Measurements from ENCODE around the gene GDF2. TPM values are rescaled to one million over a fixed set of nuclear protein-coding genes. Genes with fewer than 3 reads are reported as not detected.

Gene GDF2
- total and polyA plus RNA-seq, 12 donors, result not detected

GRCh38 chr10:47363781-47364180 is 41.5 kb downstream of the GDF2 start:
- no peaks in the 10 kb centered on the region for H3K27me3 ChIP-seq
- DNase-seq (no peak), ATAC-seq (no peak)
- TF ChIP-seq, protein P1, sequence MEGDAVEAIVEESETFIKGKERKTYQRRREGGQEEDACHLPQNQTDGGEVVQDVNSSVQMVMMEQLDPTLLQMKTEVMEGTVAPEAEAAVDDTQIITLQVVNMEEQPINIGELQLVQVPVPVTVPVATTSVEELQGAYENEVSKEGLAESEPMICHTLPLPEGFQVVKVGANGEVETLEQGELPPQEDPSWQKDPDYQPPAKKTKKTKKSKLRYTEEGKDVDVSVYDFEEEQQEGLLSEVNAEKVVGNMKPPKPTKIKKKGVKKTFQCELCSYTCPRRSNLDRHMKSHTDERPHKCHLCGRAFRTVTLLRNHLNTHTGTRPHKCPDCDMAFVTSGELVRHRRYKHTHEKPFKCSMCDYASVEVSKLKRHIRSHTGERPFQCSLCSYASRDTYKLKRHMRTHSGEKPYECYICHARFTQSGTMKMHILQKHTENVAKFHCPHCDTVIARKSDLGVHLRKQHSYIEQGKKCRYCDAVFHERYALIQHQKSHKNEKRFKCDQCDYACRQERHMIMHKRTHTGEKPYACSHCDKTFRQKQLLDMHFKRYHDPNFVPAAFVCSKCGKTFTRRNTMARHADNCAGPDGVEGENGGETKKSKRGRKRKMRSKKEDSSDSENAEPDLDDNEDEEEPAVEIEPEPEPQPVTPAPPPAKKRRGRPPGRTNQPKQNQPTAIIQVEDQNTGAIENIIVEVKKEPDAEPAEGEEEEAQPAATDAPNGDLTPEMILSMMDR (IDR thresholded peaks at IDR 0.05), result no peak
- H3K4me1 ChIP-seq, result peaks cover 0 to 10% (median 3%) of the 10 kb centered on the region in 9 donors
- 83 to 89% methylated on average over 3 of the region's 3 CpGs for WGBS, 2 donors
- H3K9me3 ChIP-seq, result no peaks in the 10 kb centered on the region
- no peaks in the 10 kb centered on the region for H3K36me3 ChIP-seq
- H3K27ac ChIP-seq, result no peak overlapping the region
- no peak overlapping the region for H3K4me3 ChIP-seq
- intact Hi-C loops (cut with DNase I), result no loop called here

- DNase-seq (no peak), ATAC-seq (no peak)
- Histone ChIP-seq H3K27me3 (no peaks in the 10 kb centered on the region), H3K36me3 (no peaks in the 10 kb centered on the region), H3K9me3 (no peaks in the 10 kb centered on the region), H3K4me3 (no peak overlapping the region), H3K27ac (no peak overlapping the region), H3K4me1 (peaks cover 0 to 10% (median 3%) of the 10 kb centered on the region in 9 donors)
- TF ChIP-seq, protein P1 (IDR thresholded peaks at IDR 0.05), result no peak
- intact Hi-C loops (cut with DNase I), result no loop called here
- 70 to 71% methylated on average over 4 of the region's 4 CpGs for WGBS, 2 donors
Measured at GRCh38 chr10:47364366-47364765, 42.1 kb downstream of the GDF2 start.

DNA sequence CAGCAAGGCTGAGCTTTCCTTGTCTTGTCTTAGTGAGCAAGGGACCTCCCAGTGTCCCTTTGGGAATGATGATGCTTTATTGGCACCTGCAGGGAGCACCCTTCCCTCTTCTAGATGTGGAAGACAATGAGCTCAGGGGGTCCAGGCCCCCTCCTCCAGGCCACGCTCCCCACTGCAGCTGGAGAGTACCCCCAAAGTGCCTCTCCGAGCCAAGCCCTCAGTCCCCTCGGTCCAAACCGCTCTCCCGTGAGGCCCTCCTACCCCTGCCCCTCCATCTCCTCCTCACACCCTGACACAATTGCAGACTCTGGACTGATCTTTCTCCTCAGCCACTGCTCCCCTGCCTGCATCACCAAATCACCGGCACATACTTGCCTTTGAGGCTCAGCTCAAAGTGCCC is 42.7 kb downstream of the GDF2 start:
- WGBS, 2 donors, result 88 to 89% methylated on average over 6 of the region's 6 CpGs
- no peak for ATAC-seq
- no peak overlapping the region for H3K4me3 ChIP-seq
- no peaks in the 10 kb centered on the region for H3K27me3 ChIP-seq
- H3K36me3 ChIP-seq, result no peaks in the 10 kb centered on the region
- intact Hi-C loops (cut with DNase I), result no loop called here
- H3K27ac ChIP-seq, result no peak overlapping the region
- no peak for DNase-seq
- no peaks in the 10 kb centered on the region for H3K9me3 ChIP-seq
- TF ChIP-seq, protein P1 (IDR thresholded peaks at IDR 0.05), result no peak
- H3K4me1 ChIP-seq, result peaks cover 0 to 10% (median 3%) of the 10 kb centered on the region in 9 donors

GRCh38 chr10:47365431-47366180 is 43.4 kb downstream of the GDF2 start:
- intact Hi-C loops (cut with DNase I), result no loop called here
- DNase-seq, result no peak
- H3K9me3 ChIP-seq, result no peaks in the 10 kb centered on the region

More at GRCh38 chr10:47365431-47366180, 43.4 kb downstream of the GDF2 start:
- no peak overlapping the region for H3K27ac ChIP-seq
- no peak overlapping the region for H3K4me3 ChIP-seq
- no peak for ATAC-seq
- no peaks in the 10 kb centered on the region for H3K27me3 ChIP-seq
- peaks cover 0 to 5% (median 0%) of the 10 kb centered on the region in 9 donors for H3K4me1 ChIP-seq
- WGBS, 2 donors, result 89 to 91% methylated on average over 9 of the region's 9 CpGs
- TF ChIP-seq, protein P1 (IDR thresholded peaks at IDR 0.05), result no peak
- H3K36me3 ChIP-seq, result no peaks in the 10 kb centered on the region

Data from heart right ventricle (tissue), 16 donors.